Endothelial cell of umbilical vein (primary cell): Measurements from ENCODE around the gene MYRIP.

ENCODE experiments used
- CTCF ChIP-seq, 2 donors: IDR thresholded peaks; 1 replicate in 1 of 2; 2 replicates in 1 of 2; pipeline ENCODE4 v1.5.1; 2011; ENCODE audit warnings: low read length in 2 of 2, mild to moderate bottlenecking in 2 of 2, moderate library complexity in 2 of 2, control low read depth in 1 of 2, inconsistent platforms in 1 of 2, low read depth in 1 of 2; ENCODE audit not compliant: insufficient read depth in 1 of 2; ENCODE audit errors: extremely low read depth in 1 of 2
- MYC ChIP-seq: IDR thresholded peaks from one replicate; pipeline ENCODE4 v1.6.1; 2011; ENCODE audit warnings: mild to moderate bottlenecking, low read depth, low read length
- POLR2A ChIP-seq: IDR thresholded peaks from 2 replicates; pipeline ENCODE4 v1.6.1; 2012; ENCODE audit warnings: low read depth, mild to moderate bottlenecking, control low read depth, low read length

- TF ChIP-seq POLR2A (no peak), MYC (no peak), CTCF (IDR thresholded peaks at IDR 0.05; ENCODE audit: extremely low read depth in 1 of 2, insufficient read depth in 1 of 2, low read depth in 1 of 2, low read length in 2 of 2) (no peak)
Observed at GRCh38 chr3:40020689-40021088, 211.3 kb downstream of the MYRIP start.
